K562 (cell line): Measurements from ENCODE around the gene HS6ST1. TPM values are rescaled to one million over a fixed set of nuclear protein-coding genes. Genes with fewer than 3 reads are reported as not detected.

ENCODE experiments used
- ATAC-seq: fragments of 200-7000 bp; cut with Tn5 transposase; 3 replicates; pipeline ENCODE4 v1.9.1; 2020; ENCODE audit warnings: moderate library complexity
- BruUV-seq: library from RNA; stranded (reverse); fragments of 400-500 nt; replicated peaks from 2 replicates; lab custom pipeline; 2021; lab: Mats Ljungman, UMichigan
- CTCF ChIA-PET: fragments of 300-600 bp; formaldehyde crosslinking; extraction: SDS; loops from one replicate; lab custom pipeline; 2021; ENCODE audit warnings: low intra/inter-chr PET ratio; lab: Yijun Ruan, JAX
- POLR2A ChIA-PET: fragments of 300-600, 350-650 bp; sonication (Branson Sonifier 250); formaldehyde crosslinking; extraction: SDS; loops from one replicate; lab custom pipeline; 2021; ENCODE audit warnings: antibody characterized with exemption, inconsistent platforms; lab: Yijun Ruan, JAX
- DNase-seq, 4 experiments: peaks; one replicate each; pipeline versions ENCODE4 v3.0.0 to v3.0.0-alpha.2; 2011 to 2018; ENCODE audit warnings: low spot score in 3 of 4, mixed read lengths in 3 of 4; ENCODE audit errors: extremely low read depth in 1 of 4
- FAIRE-seq: peaks from 2 replicates; lab custom pipeline; 2011; peaks lifted over from hg19 to GRCh38; lab: Jason Lieb, UNC
- H2AFZ ChIP-seq: 2 replicates; pipeline ENCODE4 v1.6.0; 2011; ENCODE audit warnings: low read depth, low read length, control low read depth, inconsistent platforms
- H3K27ac ChIP-seq: fragments of 200-600 bp; 3 replicates; pipeline ENCODE4 v1.8.0; 2011; ENCODE audit warnings: low read depth, mild to moderate bottlenecking, control low read depth, inconsistent platforms, low read length, moderate library complexity, mixed read lengths; ENCODE audit errors: extremely low read depth
- H3K27me3 ChIP-seq, 2 experiments: fragments of 300-600 bp in 1 of 2; 2 replicates in 1 of 2; 3 replicates in 1 of 2; pipeline versions ENCODE4 v1.6.0 to v1.8.0; 2011; ENCODE audit warnings: inconsistent platforms in 2 of 2, low read length in 2 of 2, mild to moderate bottlenecking in 1 of 2, mixed read lengths in 1 of 2, moderate library complexity in 1 of 2; ENCODE audit not compliant: control insufficient read depth in 2 of 2, insufficient read depth in 2 of 2
- H3K36me3 ChIP-seq: fragments of 300-600 bp; 3 replicates; pipeline ENCODE4 v1.8.0; 2011; ENCODE audit warnings: mild to moderate bottlenecking, low read length, inconsistent platforms; ENCODE audit not compliant: control insufficient read depth, insufficient read depth
- H3K4me1 ChIP-seq, 2 experiments: fragments of 200-600 bp in 1 of 2; replicated peaks in 1 of 2; 2 replicates in 1 of 2; 3 replicates in 1 of 2; pipeline versions ENCODE4 v1.5.1 to v1.8.0; 2011; ENCODE audit warnings: inconsistent platforms in 2 of 2, low read length in 2 of 2, mild to moderate bottlenecking in 1 of 2, mixed read lengths in 1 of 2, moderate library complexity in 1 of 2; ENCODE audit not compliant: control insufficient read depth in 2 of 2, insufficient read depth in 2 of 2
- H3K4me2 ChIP-seq: 2 replicates; pipeline ENCODE4 v1.6.1; 2011; ENCODE audit warnings: low read length, control low read depth, inconsistent platforms, mixed read lengths; ENCODE audit not compliant: insufficient read depth
- H3K4me3 ChIP-seq: fragments of 200-600 bp; sonication (generic), shearing (Covaris generic); 2 replicates; pipeline ENCODE4 v1.5.1; 2016; ENCODE audit warnings: control low read depth, inconsistent platforms
- H3K79me2 ChIP-seq: fragments of 200-600 bp; 3 replicates; pipeline ENCODE4 v1.8.0; 2011; ENCODE audit warnings: low read length, inconsistent platforms; ENCODE audit not compliant: control insufficient read depth, insufficient read depth
- H3K9ac ChIP-seq, 2 experiments: 2 replicates each; pipeline versions ENCODE4 v1.6.0 to v1.6.1; 2011; ENCODE audit warnings: low read depth in 2 of 2, low read length in 2 of 2, control low read depth in 1 of 2, inconsistent platforms in 1 of 2, mild to moderate bottlenecking in 1 of 2, mixed read lengths in 1 of 2; ENCODE audit not compliant: insufficient read depth in 1 of 2
- H3K9me1 ChIP-seq: one replicate; pipeline ENCODE4 v1.6.0; 2011; ENCODE audit warnings: inconsistent platforms, mild to moderate bottlenecking, low read length, moderate library complexity; ENCODE audit not compliant: control insufficient read depth, insufficient read depth
- H3K9me3 ChIP-seq: replicated peaks from 2 replicates; pipeline ENCODE4 v1.5.1; 2011; ENCODE audit warnings: low read depth, low read length, inconsistent platforms; ENCODE audit not compliant: control insufficient read depth, insufficient read depth
- H4K20me1 ChIP-seq: replicated peaks from 2 replicates; pipeline ENCODE4 v1.6.1; 2011; ENCODE audit warnings: low read length, inconsistent platforms, mixed read lengths; ENCODE audit not compliant: control insufficient read depth, insufficient read depth
- ARNT ChIP-seq, 2 experiments: fragments of 450-650 bp; IDR thresholded peaks; 2 replicates each; pipeline ENCODE4 v1.6.1; 2016; ENCODE audit warnings: mild to moderate bottlenecking in 1 of 2
- ATF1 ChIP-seq, 2 experiments: fragments of 450-650 bp in 1 of 2; IDR thresholded peaks; 2 replicates each; pipeline ENCODE4 v1.6.1; 2016; ENCODE audit warnings: missing compliant biosample characterization in 1 of 2, missing genetic modification characterization in 1 of 2
- BDP1 ChIP-seq: IDR thresholded peaks from 3 replicates; pipeline ENCODE4 v1.6.1; 2011; ENCODE audit not compliant: insufficient read length, insufficient read depth
- CLOCK ChIP-seq: fragments of 250-450 bp; sonication (Bioruptor Pico); IDR thresholded peaks from 2 replicates; pipeline ENCODE4 v1.4.0; 2020; ENCODE audit warnings: mild to moderate bottlenecking, moderate library complexity, borderline replicate concordance
- E2F1 ChIP-seq: sonication (generic); formaldehyde crosslinking; IDR thresholded peaks from 2 replicates; pipeline ENCODE4 v1.8.1; 2023; ENCODE audit warnings: mild to moderate bottlenecking, missing genetic modification reagents, moderate library complexity
- ELF4 ChIP-seq: fragments of 450-650 bp; formaldehyde crosslinking; IDR thresholded peaks from 2 replicates; pipeline ENCODE4 v1.4.0; 2022; ENCODE audit warnings: missing genetic modification characterization
- EZH2 ChIP-seq: IDR thresholded peaks from 2 replicates; pipeline ENCODE4 v1.6.1; 2012; ENCODE audit warnings: low read depth, mild to moderate bottlenecking, inconsistent platforms, low read length, borderline replicate concordance
- GABPA ChIP-seq: fragments of 200-800 bp; sonication (Bioruptor generic); conservative IDR thresholded peaks from 2 replicates; pipeline ENCODE4 v1.6.1; 2016; ENCODE audit warnings: low read depth, missing genetic modification characterization, missing compliant biosample characterization
- GTF2E2 ChIP-seq: fragments of 200-800 bp; sonication (Bioruptor generic); IDR thresholded peaks from 2 replicates; pipeline ENCODE4 v1.6.1; 2016; ENCODE audit warnings: missing genetic modification characterization, missing compliant biosample characterization
- TAL1 ChIP-seq: fragments of 450-650 bp; IDR thresholded peaks from 2 replicates; pipeline ENCODE4 v1.6.1; 2016; ENCODE audit warnings: mild to moderate bottlenecking
- U2AF1 ChIP-seq: fragments of 200-400 bp; formaldehyde crosslinking; optimal IDR thresholded peaks from 2 replicates; pipeline ENCODE3; 2017; ENCODE audit warnings: mild to moderate bottlenecking, low read depth, low read length, moderate library complexity
- USF1 ChIP-seq: sonication (generic); formaldehyde crosslinking; IDR thresholded peaks from 2 replicates; pipeline ENCODE4 v1.9.0; 2022; ENCODE audit warnings: mild to moderate bottlenecking, missing genetic modification reagents
- ZNF224 ChIP-seq: sonication (generic); formaldehyde crosslinking; IDR thresholded peaks from 2 replicates; pipeline ENCODE4 v1.8.0; 2022; ENCODE audit warnings: mild to moderate bottlenecking, missing genetic modification reagents
- ZNF311 ChIP-seq: fragments of 250-450 bp; sonication (Bioruptor Pico); IDR thresholded peaks from 2 replicates; pipeline ENCODE4 v1.4.0; 2020; ENCODE audit warnings: mild to moderate bottlenecking, moderate library complexity
- ZNF707 ChIP-seq: fragments of 250-450 bp; sonication (Bioruptor Pico); conservative IDR thresholded peaks from 2 replicates; pipeline ENCODE4 v1.8.0; 2022; ENCODE audit warnings: inconsistent platforms, mild to moderate bottlenecking, moderate library complexity
- WGBS: fragments of 100-300 bp; shearing (Covaris generic); methylation state at CpG from one replicate; pipeline ENCODE4 v1.1.6; 2016; ENCODE audit warnings: low coverage, mixed read lengths; ENCODE audit not compliant: insufficient coverage; ENCODE audit errors: missing lambda C conversion rate; 5-methylcytosine and 5-hydroxymethylcytosine counted together
- in situ Hi-C: fragments of 300-500 bp; cut with MboI; formaldehyde crosslinking; loops from 4 replicates; pipeline ENCODE4 v1.15.0; 2018; ENCODE audit warnings: inconsistent platforms, mixed read lengths
- intact Hi-C: fragments of 100-400 bp; cut with micrococcal nuclease; formaldehyde crosslinking; loops from 2 replicates; pipeline ENCODE4 v1.14.2; 2022
- polyA plus RNA-seq, 8 experiments: library from polyadenylated mRNA; depleted of rRNA in 4 of 8; stranded (reverse) in 5 of 8; unstranded in 3 of 8; fragments of >200 nt; fragmentation: Nextera tagmentation in 2 of 8; fragmentation: Illumina TruSeq in 1 of 8; extraction: Ambion mirVana in 2 of 8; extraction: Trizol in 1 of 8; gene quantifications; 2 replicates each; pipeline versions ENCODE4 v1.2.1 to v1.2.3, GENCODE V29; 2011 to 2014; ENCODE audit warnings: inconsistent platforms in 1 of 8, missing spikeins in 1 of 8
- total RNA-seq, 7 experiments: library from RNA; depleted of rRNA in 6 of 7; stranded (reverse); fragments of >200 nt in 6 of 7; fragmentation: Illumina TruSeq in 2 of 7; extraction: Trizol in 2 of 7; gene quantifications; 2 replicates each; pipeline versions ENCODE4 v1.2.1 to v1.2.3, GENCODE V29; 2011 to 2021; ENCODE audit warnings: low replicate concordance in 1 of 7

HS6ST1 gene
- total and polyA plus RNA-seq, 9 of the 15 experiments (the other 6 are each of a cell fraction or from before 2014, with no cell fraction given) = 0.06 to 7.4 (median 3.8) TPM

DNA sequence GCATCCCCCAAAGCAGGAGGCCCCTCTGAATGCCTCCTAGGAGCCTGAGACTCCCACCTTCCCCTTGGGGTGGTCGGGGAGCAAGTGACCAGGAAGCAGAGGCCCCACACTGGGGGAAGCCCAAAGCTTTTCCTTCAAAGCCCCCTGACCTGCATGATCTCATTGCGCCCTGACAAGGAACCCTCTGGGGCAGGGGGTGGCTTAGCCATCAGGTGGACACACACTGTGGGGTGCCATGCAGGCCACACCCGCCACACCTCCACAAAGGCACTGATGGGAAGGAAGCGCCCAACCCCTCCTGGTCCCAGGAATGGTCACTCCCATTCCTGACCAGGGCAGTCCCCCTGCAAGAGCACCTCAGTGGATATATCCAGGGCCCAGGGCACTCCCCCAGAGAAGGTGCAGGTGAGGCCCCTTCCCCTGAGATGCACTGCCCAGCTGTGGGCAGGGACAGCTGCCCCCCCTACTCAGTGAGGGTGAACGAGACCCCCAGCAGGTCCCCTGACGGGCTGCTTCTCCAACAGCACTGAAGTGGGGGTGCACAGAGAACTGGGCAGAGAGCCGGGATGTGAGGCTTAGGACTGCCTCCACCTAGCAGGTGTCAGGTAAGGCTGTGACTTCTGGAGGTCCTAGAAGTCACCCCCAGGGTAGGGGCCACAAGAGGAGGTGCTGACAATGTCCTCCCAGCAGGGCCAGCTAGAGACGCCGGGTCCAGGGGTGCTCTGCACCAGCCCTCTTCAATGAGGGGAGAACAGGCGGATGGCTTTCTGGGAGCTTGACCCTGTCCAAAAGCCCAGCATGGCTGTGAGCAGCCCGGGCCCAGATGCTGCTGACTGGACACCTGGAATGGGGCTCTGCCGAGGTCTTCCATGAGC is 31.5 kb downstream of the HS6ST1 start (continued):
- no peak for TF ChIP-seq ZNF224 (CRISPR knock-in tag)
- TF ChIP-seq U2AF1 = no peak
- no peak for TF ChIP-seq BDP1

GRCh38 chr2:128286011-128286721 is 32.5 kb downstream of the HS6ST1 start:
- in situ Hi-C loops (no loop called here), intact Hi-C loops (no loop called here)
- ChIA-PET POLR2A (interaction anchor here (0.6 to 0.7 kb wide), 2 partner anchors 128 to 193 kb away, joined by 3 to 4 read pairs; no protein-coding TSS in a partner anchor), CTCF (no interaction called here)
- 52% methylated on average over 12 of the region's 13 CpGs for WGBS
- H3K27ac ChIP-seq = no peak overlapping the region
- no peak for DNase-seq
- H3K9me3 ChIP-seq = no peaks in the 10 kb centered on the region
- no peaks in the 10 kb centered on the region; the same call in 1 of the 2 replicates for H4K20me1 ChIP-seq
- ATAC-seq = no peak
- no peaks in the 10 kb centered on the region for H3K36me3 ChIP-seq
- no peaks in the 10 kb centered on the region for H3K9me1 ChIP-seq
- H3K4me2 ChIP-seq = no peak overlapping the region
- no peak overlapping the region for H3K4me3 ChIP-seq
- no TSS peak for BruUV-seq
- FAIRE-seq = no peak
- H3K9ac ChIP-seq = no peak overlapping the region
- H3K4me1 ChIP-seq = peaks cover 0 to 24% of the 10 kb centered on the region in 2 experiments; a peak in 3 of 5 replicates
- no peak overlapping the region for H2AFZ ChIP-seq
- no peaks in the 10 kb centered on the region for H3K79me2 ChIP-seq
- H3K27me3 ChIP-seq = no peaks in the 10 kb centered on the region
- no peak for TF ChIP-seq CLOCK (CRISPR knock-in tag)
- TF ChIP-seq ELF4 = no peak
- no peak for TF ChIP-seq ZNF311
- TF ChIP-seq TAL1 = no peak
- no peak for TF ChIP-seq USF1 (CRISPR knock-in tag)
- no peak for TF ChIP-seq ZNF707
- TF ChIP-seq E2F1 (CRISPR knock-in tag) = no peak
- TF ChIP-seq ARNT (IDR thresholded peaks at IDR 0.05) = no peak
- TF ChIP-seq GABPA (tag) = no peak
- no peak for TF ChIP-seq GTF2E2 (tag)
- no peak for TF ChIP-seq ATF1 (CRISPR knock-in tag; IDR thresholded peaks at IDR 0.05)
- no peak for TF ChIP-seq ATF1 (tag; IDR thresholded peaks at IDR 0.05)
- TF ChIP-seq EZH2 = no peak
